ENCODE data around the gene NEUROD1.
A peak's percentile ranks its signal among the peaks of the same experiment; 100 is the strongest.

Gene NEUROD1

DNA sequence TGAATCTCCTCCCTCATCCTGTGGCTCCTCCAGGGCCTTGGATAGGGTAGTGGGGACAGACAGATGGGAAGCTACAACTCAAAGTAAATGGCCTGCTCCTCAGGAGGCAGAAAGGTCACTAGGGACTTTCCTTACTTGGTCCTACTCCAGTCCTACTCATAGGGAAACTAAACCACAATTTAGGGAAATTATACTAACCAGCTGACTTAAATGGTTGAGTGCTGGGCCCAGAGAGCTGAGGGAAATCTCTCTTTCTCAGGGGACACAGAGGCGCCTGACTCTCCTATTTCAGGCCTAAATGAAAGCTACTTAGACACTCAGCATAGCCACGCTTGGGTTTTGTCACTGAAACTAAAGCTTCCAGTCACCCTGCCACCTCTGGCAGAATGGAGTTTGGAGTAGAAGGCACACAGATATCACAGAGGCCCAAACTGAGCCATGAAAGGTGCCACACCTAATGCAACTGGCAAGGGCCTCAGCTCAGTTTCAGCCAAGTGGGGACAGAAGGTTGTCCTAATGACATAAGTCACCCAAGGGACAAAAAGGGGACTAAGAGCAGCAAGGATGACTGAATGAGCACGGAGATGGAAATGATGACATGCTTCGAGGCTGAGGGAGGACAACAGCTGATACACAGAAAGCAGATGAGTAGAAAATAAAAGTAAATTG, 47.5 kb downstream of the NEUROD1 start:
- no peak for DNase-seq (ENCODE audit: low read depth)

DNA sequence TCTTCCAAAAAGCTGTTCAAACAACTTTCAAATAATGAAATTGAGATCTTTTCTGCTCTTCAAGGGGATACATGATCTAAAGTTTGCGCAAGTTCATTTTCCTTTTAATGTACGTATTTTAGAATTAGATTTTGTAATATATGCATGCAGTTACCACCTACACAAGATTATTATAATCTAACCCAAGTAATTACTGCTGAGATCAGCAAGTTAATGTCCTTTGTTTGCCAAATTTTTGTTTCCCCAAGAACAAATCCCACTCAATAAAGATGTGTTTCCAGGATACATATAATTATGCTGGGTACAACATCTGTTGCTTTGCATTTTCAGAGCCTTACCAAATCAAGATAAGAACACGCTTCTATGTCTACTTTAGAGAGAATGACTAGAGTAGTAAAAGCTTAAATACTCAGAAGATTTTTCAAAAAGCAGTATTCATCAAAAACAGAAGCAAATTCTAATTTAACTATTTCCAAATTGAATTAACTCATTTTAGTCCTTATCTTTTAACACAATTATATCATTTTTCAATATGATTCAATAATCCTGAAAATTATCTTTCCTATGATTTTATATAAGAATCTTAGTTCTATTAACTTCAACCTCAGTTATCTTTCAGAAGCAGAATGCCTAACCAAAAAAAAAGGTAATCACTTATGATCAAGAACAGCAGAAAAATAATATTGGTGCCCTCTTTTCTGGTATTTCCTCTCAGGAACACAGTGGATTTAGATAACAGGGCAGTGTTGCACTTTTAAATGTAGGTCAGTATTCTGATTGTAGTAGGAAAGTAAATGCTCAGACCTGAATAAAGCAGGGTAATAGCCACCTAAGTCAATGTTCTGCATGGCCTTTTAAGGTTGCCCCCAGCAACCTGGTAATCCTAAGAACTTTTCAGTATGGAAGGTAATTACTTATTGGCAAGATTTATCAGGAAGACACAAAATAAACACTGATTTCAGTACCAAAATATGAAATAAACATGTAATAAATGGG, 51.4 kb downstream of the NEUROD1 start:
- no peak for DNase-seq (ENCODE audit: low read depth)

DNA sequence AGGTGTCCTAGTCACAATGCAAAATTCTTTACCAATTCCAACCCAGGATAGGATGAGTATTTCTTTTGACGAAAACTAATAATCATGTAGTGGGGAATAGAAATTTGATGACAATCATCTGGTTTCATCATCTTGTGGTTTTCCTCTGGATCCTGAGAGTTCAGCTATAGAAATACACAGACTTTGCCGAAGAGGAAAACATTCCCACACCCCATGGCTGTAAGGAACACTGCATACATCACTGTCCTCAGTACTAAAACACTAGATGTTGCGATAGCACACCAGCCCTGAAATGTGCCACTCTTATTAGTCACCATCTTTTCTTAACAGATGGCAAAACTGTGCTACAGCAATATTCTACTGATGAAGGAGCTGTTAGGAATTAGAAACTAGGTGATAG, 52.8 kb downstream of the NEUROD1 start:
- DNase-seq (ENCODE audit: low read depth), result peak; percentile 38

DNA sequence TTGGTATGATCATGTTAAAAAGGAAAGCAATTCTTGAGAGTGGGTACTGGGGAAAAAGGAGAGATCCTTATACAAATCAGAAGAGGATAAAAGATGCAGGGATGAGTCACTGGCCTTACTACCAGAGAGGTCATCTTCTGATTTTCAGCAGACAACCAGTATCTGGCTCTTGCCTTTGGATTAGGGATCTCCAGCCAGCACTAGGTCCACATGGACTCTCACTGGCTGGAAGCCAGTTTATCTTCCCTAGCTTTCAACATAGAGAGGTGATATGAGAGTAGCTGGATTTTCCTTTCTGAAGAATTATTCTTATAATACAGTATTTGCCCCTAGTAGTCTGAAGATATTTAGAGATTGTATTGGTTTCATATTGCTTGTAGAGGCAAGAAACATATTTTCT, 53.6 kb downstream of the NEUROD1 start:
- no peak for DNase-seq (ENCODE audit: low read depth)
